ENCODE results near the gene FCSK. TPM values are rescaled to one million over a fixed set of nuclear protein-coding genes. Genes with fewer than 3 reads are reported as not detected.

FCSK gene
- total and polyA plus RNA-seq, 10 of the 15 experiments (the other 5 are each of a cell fraction or from before 2014, with no cell fraction given), result 0.60 to 17.6 (median 7.4) TPM

DNA sequence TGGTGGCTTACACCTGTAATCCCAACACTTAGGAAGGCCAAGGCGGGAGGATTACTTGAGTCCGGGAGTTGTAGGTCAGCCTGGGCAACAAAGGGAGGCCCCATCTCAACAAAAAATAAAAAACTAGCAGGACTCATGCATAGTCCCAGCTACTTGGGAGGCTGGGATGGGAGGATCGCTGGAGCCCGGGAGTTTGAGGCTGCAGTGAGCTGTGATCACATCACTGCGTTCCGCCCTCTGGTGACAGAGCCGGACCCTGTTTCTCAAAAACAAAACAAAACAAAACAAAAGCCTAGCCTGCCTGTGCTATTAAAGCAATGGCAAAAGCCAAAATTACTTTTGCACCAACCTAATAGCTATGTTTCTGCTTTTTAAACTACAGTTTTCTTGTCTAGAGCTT lies 1.5 kb downstream of the FCSK start:
- SMC1A ChIA-PET (ENCODE audit: uncharacterized antibody, unreplicated experiment), result interaction anchor here (0.6 to 5.0 kb wide), 21 partner anchors 13 to 111 kb away, joined by 3 to 33 read pairs (median 4); partner anchors contain the start of gene ST3GAL2
- H4K20me1 ChIP-seq (ENCODE audit: control insufficient read depth, insufficient read depth), result no peaks in the 10 kb centered on the region
- H3K4me3 ChIP-seq, result no peak overlapping the region
- POLR2A ChIA-PET, result interaction anchor here (0.5 to 1.5 kb wide), 5 partner anchors 12 to 66 kb away, joined by 3 to 6 read pairs (median 4); no protein-coding TSS in a partner anchor
- DNase-seq (ENCODE audit: low read depth, low spot score) (no peak), ATAC-seq (peak; percentile 23; the same call in 2 of the 3 replicates), FAIRE-seq (no peak)
- no peaks in the 10 kb centered on the region for H3K27me3 ChIP-seq (replicated peaks in 1 of 2; ENCODE audit: control insufficient read depth in 2 of 2, insufficient read depth in 2 of 2, low read length in 1 of 2)
- WGBS (ENCODE audit: insufficient coverage, insufficient replicate concordance, low lambda C conversion rate, missing lambda C conversion rate), result 85% methylated on average over 7 of the region's 7 CpGs
- H3K9ac ChIP-seq (ENCODE audit: control insufficient read depth, insufficient read depth, low read length), result no peak overlapping the region
- CTCF ChIA-PET, result interaction anchor here (0.6 to 3.8 kb wide), 21 partner anchors 9 to 197 kb away, joined by 3 to 25 read pairs (median 4); partner anchors contain the start of gene ST3GAL2
- H3K36me3 ChIP-seq (ENCODE audit: control insufficient read depth in 2 of 2, insufficient read depth in 2 of 2, low read length in 1 of 2), result no peaks in the 10 kb centered on the region
- intact Hi-C loops (cut with micrococcal nuclease; ENCODE audit: unreplicated experiment), result loop anchor here (1.0 kb wide), 1 partner anchor 61 kb away; no protein-coding TSS in a partner anchor
- H3K9me3 ChIP-seq (replicated peaks; ENCODE audit: control insufficient read depth, insufficient read depth, low read length), result no peaks in the 10 kb centered on the region
- in situ Hi-C loops (cut with MboI), result no loop called here
- no peak overlapping the region for H3K4me2 ChIP-seq (ENCODE audit: control insufficient read depth, insufficient read depth)
- peaks cover 2% of the 10 kb centered on the region; the same call in 1 of the 2 replicates for H3K4me1 ChIP-seq (ENCODE audit: control insufficient read depth, insufficient read depth, low read length)
- H2AFZ ChIP-seq (ENCODE audit: control insufficient read depth, low read depth, low read length), result no peak overlapping the region
- TF ChIP-seq HDAC2 (IDR thresholded peaks at IDR 0.05) (no peak), EP300 (IDR thresholded peaks at IDR 0.05; ENCODE audit: borderline replicate concordance in 1 of 2, control insufficient read depth in 1 of 2, low read depth in 2 of 2, low read length in 2 of 2) (no peak), ATF7 (IDR thresholded peaks at IDR 0.05; ENCODE audit: low read depth) (no peak), POLR2AphosphoS5 (IDR thresholded peaks at IDR 0.05; ENCODE audit: low read length) (no peak), ZSCAN29 (IDR thresholded peaks at IDR 0.05) (no peak), RFX5 (IDR thresholded peaks at IDR 0.05; ENCODE audit: low read depth, low read length) (no peak), SP1 (IDR thresholded peaks at IDR 0.05; ENCODE audit: low read depth, low read length) (no peak), FOXK2 (IDR thresholded peaks at IDR 0.05) (no peak), BACH1 (IDR thresholded peaks at IDR 0.05; ENCODE audit: borderline replicate concordance) (no peak), SMARCA5 (IDR thresholded peaks at IDR 0.05) (0 out of 2 replicates have a peak, but pooled peaks have one; percentile 69), TARDBP (IDR thresholded peaks at IDR 0.05; ENCODE audit: borderline replicate concordance) (no peak), SPI1 (IDR thresholded peaks at IDR 0.05; ENCODE audit: borderline replicate concordance, insufficient read depth, low read depth, low read length) (no peak)
- TF ChIP-seq, protein P1, sequence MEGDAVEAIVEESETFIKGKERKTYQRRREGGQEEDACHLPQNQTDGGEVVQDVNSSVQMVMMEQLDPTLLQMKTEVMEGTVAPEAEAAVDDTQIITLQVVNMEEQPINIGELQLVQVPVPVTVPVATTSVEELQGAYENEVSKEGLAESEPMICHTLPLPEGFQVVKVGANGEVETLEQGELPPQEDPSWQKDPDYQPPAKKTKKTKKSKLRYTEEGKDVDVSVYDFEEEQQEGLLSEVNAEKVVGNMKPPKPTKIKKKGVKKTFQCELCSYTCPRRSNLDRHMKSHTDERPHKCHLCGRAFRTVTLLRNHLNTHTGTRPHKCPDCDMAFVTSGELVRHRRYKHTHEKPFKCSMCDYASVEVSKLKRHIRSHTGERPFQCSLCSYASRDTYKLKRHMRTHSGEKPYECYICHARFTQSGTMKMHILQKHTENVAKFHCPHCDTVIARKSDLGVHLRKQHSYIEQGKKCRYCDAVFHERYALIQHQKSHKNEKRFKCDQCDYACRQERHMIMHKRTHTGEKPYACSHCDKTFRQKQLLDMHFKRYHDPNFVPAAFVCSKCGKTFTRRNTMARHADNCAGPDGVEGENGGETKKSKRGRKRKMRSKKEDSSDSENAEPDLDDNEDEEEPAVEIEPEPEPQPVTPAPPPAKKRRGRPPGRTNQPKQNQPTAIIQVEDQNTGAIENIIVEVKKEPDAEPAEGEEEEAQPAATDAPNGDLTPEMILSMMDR (IDR thresholded peaks at IDR 0.05 in 2 of 3, conservative IDR thresholded peaks at IDR 0.05 in 1 of 3; ENCODE audit: control insufficient read depth in 2 of 3, extremely low read depth in 1 of 3, insufficient read depth in 1 of 3, low read depth in 3 of 3, low read length in 3 of 3), result peak in 2 of 3 experiments; percentile 17 to 37; a peak in 2 of 6 replicates
- TF ChIP-seq, protein P2, sequence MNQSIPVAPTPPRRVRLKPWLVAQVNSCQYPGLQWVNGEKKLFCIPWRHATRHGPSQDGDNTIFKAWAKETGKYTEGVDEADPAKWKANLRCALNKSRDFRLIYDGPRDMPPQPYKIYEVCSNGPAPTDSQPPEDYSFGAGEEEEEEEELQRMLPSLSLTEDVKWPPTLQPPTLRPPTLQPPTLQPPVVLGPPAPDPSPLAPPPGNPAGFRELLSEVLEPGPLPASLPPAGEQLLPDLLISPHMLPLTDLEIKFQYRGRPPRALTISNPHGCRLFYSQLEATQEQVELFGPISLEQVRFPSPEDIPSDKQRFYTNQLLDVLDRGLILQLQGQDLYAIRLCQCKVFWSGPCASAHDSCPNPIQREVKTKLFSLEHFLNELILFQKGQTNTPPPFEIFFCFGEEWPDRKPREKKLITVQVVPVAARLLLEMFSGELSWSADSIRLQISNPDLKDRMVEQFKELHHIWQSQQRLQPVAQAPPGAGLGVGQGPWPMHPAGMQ (IDR thresholded peaks at IDR 0.05; ENCODE audit: borderline replicate concordance), result no peak
- TF ChIP-seq, protein P3, sequence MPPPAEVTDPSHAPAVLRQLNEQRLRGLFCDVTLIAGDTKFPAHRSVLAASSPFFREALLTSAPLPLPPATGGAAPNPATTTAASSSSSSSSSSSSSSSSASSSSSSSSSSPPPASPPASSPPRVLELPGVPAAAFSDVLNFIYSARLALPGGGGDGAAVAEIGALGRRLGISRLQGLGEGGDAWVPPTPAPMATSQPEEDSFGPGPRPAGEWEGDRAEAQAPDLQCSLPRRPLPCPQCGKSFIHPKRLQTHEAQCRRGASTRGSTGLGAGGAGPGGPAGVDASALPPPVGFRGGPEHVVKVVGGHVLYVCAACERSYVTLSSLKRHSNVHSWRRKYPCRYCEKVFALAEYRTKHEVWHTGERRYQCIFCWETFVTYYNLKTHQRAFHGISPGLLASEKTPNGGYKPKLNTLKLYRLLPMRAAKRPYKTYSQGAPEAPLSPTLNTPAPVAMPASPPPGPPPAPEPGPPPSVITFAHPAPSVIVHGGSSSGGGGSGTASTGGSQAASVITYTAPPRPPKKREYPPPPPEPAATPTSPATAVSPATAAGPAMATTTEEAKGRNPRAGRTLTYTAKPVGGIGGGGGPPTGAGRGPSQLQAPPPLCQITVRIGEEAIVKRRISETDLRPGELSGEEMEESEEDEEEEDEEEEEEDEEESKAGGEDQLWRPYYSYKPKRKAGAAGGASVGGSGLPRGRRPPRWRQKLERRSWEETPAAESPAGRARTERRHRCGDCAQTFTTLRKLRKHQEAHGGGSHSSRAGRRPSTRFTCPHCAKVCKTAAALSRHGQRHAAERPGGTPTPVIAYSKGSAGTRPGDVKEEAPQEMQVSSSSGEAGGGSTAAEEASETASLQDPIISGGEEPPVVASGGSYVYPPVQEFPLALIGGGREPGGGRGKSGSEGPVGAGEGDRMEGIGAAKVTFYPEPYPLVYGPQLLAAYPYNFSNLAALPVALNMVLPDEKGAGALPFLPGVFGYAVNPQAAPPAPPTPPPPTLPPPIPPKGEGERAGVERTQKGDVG (CRISPR knock-in tag; IDR thresholded peaks at IDR 0.05), result no peak
- RAD21 ChIA-PET (ENCODE audit: unreplicated experiment), result interaction anchor here (0.7 to 3.7 kb wide), 14 partner anchors 17 to 86 kb away, joined by 3 to 30 read pairs (median 6); partner anchors contain the start of gene ST3GAL2
- H3K79me2 ChIP-seq (ENCODE audit: control insufficient read depth, insufficient read depth, low read length), result peaks cover 8% of the 10 kb centered on the region
- no TSS peak for BruUV-seq (replicated peaks)
- H3K27ac ChIP-seq (ENCODE audit: control insufficient read depth, insufficient read depth), result no peak overlapping the region
